NCI-H446 (cell line): Measurements from ENCODE around the gene ARHGAP36.

Experiments
- DNase-seq, 2 experiments: peaks; one replicate each; lab custom pipeline; 2025; lab: John Stamatoyannopoulos, UW

The ARHGAP36 gene

DNA sequence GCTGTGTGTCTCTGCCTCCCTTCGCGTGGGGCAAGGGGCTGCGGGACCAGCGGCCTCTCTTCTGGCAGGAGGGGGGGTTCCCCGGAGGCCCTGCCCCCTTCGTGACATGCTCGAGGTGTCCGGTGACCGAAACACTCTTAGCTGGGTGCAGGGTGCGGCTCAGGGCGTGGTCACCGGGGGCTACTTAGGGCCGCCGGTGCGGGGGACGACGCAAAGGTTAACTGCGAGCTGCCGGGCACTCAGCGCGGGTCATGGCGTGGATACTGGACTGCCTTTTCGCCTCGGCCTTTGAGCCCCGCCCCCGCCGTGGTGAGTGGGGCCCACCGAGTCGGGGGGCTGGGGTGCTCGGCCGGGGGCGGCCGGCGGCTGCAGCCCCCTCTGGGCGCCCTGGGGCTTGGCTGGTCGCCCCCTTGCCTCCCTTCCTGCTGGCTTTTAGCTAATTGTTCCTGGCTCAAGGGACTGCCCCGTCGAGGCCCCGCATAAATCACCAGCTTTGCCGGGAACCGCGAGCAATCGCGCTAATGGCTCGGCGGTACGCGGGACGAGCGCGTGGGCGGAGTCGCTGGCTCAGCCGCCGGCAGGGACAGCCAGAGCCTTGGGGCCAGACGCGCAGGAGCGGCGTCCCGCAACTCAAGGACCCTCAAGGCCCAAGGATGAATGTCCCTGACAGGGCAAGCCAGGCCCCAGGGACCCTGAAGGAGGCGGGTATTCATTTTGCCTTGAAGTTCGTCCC is at the start of gene ARHGAP36:
TSS of gene ARHGAP36 (plus strand) at position 211 of the 733 bp plus-strand sequence. CDS start 23,320 bp downstream, outside the sequence.
- DNase-seq, result no peak

GRCh38 chrX:131010186-131010585 is 48.0 kb upstream of the ARHGAP36 start:
- no peak for DNase-seq

- no peak for DNase-seq
These were observed 32.8 kb upstream of the ARHGAP36 start for GRCh38 chrX:131025336-131025735.

GRCh38 chrX:131032354-131033230 is 25.6 kb upstream of the ARHGAP36 start:
- no peak for DNase-seq

DNA sequence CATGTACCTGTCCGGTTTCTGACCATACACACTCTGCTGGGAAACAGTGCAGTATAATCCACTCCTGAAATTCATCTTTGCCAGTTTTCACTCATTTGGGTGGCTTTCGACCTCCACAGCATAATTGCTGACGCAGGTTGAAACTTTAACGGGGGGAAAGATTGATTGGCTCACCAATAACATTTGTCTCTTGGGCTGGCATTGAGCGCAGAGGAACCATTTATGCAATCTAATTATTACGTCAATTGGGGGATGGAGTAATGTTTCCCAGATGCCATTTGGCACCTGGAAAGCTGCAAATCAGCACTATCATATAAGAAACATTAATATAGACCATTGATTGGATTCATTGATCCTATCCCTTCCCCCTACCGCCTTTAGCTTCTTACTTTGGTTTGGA is 24.1 kb upstream of the ARHGAP36 start:
- DNase-seq, result no peak

DNA sequence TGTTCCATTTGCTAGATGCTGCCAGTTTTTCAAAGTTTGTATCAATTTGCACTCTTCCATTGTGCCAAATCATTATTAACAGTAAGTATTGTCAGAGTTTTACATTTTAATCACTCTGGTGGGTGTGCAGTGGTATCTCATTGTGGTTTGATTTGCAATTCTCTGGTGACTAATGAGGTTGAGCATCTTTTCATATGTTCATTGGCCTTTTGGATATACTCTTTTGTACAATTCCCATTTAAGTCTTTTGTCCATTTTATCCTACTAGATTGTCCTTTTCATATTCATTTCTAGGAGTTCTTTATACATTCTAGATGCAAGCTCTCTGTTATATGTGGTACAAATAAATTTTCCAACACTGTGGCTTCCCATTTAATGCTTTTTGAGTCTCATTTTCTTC is 17.4 kb upstream of the ARHGAP36 start:
- DNase-seq, result no peak

- DNase-seq, result no peak
These were observed 16.5 kb upstream of the ARHGAP36 start for GRCh38 chrX:131041667-131042066.

DNA sequence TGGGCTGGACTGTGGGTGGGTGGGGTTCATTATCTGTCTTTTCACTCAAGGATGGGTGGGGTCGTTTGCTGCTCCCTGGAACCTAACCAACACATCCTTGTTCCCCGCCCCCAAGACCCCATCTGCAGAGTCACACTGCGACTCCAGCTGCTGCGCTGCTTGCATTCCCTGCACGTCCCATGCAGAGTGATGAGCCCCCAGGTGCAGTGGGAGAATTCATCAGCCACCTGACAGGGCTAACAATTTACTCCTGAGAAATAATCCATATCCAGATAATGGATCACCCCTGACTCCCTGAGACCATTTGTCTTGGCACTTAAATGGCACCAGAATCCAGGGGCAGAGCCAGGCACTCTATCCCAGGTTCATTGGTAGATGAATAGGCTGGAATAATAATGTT is 12.4 kb upstream of the ARHGAP36 start:
- DNase-seq, result no peak

DNA sequence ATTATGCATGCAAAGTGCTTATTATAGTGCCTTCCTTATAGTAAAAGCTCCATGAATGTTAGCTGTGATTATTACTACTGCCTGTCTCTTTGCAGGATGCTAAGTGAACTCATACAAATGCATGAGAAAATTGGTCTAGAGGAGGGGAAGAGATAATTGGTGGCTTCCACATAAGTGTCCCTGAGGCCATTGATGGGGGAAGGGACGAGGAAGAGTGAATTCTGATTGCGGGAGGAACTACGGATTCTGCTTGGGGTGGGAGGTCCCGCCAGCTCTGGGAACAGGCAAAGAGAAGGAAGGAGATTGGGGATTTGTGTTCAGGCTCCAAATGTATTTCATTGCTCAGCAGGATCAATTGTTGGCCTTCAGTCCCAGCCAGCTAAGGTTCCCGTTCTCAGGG is 11.6 kb upstream of the ARHGAP36 start:
- DNase-seq, result no peak

DNA sequence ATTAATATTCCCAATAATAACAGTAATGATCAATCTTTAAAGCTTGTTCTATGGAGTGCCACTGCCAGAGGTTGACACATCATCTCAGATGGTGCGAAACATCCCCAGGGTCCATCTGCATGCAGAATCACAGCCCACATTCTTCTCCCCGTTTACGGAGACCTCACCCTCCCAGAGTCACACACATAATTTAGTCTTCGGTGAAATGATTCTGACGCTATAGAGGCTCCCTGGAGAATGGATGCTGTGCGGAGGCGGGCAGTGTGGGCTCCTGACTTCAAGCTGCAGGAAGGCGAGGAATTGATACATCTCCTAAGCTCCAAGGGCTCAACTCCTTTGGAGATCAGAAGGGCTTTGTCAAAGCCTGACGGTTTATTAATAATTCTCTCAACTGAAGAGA is 11.0 kb upstream of the ARHGAP36 start:
- no peak for DNase-seq

DNA sequence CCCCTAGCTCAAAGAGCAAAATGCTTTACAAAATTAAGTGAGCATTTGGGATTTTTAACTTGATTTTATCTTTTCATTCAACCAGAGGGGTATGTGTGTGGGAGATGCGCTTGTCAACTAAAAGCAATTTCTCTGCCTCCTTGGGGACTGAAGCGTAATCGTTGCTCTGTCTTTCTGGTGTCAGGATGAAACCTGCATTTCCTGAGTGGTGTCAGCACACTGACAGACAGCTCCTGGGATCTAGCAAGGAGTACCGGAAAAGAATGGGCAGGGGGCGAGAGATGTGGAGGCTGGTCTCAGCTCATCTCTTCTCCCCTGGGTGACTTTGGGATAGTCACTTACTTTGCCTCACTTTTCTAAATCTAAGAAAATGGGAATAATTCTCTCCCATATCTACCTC is 5.1 kb upstream of the ARHGAP36 start:
- DNase-seq, result no peak

- DNase-seq, result no peak
These were observed 3.2 kb upstream of the ARHGAP36 start for GRCh38 chrX:131054906-131055305.

DNA sequence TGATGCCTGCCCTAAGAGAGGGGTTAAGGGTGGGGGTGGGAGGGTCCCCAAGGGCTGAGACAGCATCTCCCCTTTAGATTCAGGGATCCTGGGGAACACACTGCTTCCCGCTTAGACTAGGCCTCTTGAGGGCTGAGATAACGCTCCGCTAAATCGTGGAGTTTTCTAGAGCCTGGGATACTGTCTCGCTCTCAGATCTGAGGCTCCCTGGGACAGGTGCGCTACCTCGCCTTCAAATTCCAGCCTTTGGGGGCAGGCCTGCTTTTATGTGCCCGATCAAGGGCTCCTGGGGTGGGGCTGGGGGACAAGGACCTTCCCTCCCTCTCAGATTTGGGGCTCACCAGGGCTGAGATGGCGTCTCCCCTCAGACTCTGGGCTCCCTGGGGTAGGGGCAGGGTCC is 440 bp upstream of the ARHGAP36 start:
- no peak for DNase-seq

DNA sequence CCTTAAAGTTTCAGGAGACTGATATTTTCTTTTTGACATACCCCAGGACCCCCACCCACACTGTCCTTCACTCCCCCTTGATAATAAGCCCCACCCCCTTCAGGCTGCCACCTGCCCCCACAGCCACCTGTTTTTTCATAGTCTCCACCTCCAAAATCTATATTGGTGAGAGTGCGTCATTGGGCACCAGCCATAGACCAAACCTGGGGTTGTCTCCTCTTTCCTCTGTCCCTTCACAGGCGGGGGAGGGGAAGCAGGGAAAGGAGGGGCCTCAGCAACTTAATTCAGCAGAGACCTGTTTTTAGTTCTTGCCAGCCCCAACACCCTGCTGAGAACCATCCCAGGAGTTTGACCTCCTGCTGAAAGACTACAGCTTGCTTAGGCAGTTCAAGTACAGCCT is 1.1 kb downstream of the ARHGAP36 start:
- no peak for DNase-seq

GRCh38 chrX:131060147-131060546 is 2.0 kb downstream of the ARHGAP36 start:
- DNase-seq, result no peak

DNA sequence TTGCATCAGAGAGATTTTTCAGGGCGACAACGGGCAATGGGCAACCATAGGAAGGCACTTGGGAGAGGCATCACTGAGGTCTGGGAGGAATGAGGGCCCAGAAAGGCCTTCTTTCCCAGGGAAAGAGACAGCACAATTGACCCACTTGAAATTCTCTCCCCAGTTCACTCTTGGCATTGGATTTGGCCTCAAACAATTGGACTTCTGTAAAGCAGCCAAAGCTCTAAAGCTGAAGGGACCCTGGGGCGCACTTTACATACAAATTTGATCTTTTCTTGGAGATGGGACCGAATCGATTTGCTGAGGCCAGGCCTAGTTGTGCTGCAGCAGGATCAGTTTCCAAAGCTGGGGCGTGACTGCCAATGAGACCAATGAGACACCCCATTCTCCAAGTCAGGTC is 3.2 kb downstream of the ARHGAP36 start:
- DNase-seq, result no peak

GRCh38 chrX:131063613-131064012 is 5.5 kb downstream of the ARHGAP36 start:
- DNase-seq, result no peak

- DNase-seq, result no peak
These were observed 8.1 kb downstream of the ARHGAP36 start for GRCh38 chrX:131066237-131066636.

- DNase-seq, result no peak
These were observed 9.1 kb downstream of the ARHGAP36 start for GRCh38 chrX:131067216-131067615.

- DNase-seq, result no peak
These were observed 9.9 kb downstream of the ARHGAP36 start for GRCh38 chrX:131067846-131068745.

DNA sequence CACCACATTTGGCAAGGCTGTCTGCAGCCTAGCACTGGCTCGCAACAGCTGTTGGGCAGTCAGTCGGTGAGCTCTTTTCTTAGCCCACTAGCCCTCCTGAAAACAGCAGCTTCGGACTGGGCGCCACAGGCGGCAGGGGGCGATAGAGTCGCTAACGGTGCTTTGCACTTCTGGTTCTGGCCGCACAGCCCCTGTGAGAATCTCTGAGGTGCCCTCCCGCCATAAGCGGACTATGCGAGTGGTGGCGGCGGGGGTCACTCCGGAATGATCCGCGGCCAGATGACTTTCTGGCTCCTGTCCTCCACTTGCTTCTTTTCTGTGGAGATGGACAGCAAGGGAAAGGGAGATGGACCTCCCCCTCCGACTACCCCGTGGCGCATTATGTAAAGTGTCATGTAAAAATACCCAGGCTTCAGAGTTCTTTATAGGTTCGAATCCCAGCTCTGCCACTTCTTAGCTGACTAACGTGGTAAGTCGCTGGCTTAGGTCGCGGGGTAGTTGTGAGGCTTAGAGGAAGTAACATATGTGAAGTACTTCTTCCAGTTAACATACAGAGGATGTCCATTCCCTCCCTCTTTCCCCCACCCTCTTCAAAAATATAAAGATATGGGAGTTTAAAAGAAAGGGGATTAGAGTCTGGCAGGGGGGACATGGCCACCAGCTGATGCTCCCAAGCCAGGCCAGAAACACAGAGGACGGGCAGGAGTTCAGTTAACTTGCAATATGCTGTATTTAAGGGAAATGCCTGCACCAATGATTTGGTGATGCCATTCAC is 11.0 kb downstream of the ARHGAP36 start:
- peak in 1 of 2 experiments; percentile 25 for DNase-seq
